ENCODE results near the gene RPS16.

Gene RPS16

DNA sequence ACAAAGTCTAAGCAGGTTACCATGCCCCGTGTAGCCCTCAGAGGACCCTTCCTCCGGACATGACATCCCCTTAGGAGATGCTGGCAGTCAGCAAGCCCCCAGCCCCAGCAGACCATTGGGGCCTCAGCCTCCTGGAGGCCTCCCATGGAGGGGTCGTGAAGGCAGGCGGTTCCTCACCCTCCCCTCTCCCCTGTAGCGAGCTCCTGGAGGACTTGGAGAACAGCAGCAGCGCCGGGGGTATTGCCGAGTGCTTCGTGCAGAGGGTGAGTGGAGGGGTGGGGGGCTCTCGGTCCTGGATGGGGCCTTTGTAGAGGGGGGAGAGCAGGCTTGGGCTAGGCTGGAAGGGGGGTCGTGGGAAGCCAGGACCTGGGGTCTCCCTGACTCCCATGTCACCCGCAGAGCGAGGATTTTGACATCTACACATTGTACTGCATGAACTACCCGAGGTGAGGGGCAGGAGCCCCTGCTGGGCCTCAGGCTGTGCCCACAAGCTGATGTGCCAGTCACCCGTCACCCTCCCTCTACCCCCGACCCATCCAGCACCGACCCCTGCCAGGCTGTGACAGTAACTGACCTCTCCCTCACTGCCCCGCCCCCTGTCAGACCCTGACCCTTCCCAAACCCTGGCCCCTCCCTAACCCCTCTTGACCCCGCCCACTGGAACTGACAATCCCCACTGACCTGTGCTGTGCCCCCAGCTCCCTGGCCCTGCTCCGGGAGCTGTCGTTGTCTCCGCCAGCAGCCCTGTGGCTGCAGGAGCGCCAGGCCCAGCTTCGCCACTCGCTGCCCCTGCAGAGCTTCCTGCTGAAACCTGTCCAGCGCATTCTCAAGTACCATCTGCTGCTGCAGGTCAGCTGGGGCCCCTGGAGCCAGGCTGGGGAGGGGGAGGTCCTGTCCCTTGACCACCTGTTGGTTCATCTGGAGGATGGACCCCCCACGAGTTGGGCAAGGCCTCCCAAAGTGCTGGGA is 19.3 kb downstream of the RPS16 start:
- TF ChIP-seq, protein P1, sequence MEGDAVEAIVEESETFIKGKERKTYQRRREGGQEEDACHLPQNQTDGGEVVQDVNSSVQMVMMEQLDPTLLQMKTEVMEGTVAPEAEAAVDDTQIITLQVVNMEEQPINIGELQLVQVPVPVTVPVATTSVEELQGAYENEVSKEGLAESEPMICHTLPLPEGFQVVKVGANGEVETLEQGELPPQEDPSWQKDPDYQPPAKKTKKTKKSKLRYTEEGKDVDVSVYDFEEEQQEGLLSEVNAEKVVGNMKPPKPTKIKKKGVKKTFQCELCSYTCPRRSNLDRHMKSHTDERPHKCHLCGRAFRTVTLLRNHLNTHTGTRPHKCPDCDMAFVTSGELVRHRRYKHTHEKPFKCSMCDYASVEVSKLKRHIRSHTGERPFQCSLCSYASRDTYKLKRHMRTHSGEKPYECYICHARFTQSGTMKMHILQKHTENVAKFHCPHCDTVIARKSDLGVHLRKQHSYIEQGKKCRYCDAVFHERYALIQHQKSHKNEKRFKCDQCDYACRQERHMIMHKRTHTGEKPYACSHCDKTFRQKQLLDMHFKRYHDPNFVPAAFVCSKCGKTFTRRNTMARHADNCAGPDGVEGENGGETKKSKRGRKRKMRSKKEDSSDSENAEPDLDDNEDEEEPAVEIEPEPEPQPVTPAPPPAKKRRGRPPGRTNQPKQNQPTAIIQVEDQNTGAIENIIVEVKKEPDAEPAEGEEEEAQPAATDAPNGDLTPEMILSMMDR (IDR thresholded peaks at IDR 0.05; ENCODE audit: control extremely low read depth, extremely low read depth, low read depth, missing control alignments) = no peak
- ChIA-PET CTCF (interaction anchor here (1.0 to 1.9 kb wide), 3 partner anchors 17 to 24 kb away, joined by 3 to 6 read pairs (median 3); no protein-coding TSS in a partner anchor), POLR2A (interaction anchor here (1.2 kb wide), 1 partner anchor 10 kb away, joined by 5 read pairs; no protein-coding TSS in a partner anchor)
- DNase-seq (ENCODE audit: extremely low spot score) = no peak

DNA sequence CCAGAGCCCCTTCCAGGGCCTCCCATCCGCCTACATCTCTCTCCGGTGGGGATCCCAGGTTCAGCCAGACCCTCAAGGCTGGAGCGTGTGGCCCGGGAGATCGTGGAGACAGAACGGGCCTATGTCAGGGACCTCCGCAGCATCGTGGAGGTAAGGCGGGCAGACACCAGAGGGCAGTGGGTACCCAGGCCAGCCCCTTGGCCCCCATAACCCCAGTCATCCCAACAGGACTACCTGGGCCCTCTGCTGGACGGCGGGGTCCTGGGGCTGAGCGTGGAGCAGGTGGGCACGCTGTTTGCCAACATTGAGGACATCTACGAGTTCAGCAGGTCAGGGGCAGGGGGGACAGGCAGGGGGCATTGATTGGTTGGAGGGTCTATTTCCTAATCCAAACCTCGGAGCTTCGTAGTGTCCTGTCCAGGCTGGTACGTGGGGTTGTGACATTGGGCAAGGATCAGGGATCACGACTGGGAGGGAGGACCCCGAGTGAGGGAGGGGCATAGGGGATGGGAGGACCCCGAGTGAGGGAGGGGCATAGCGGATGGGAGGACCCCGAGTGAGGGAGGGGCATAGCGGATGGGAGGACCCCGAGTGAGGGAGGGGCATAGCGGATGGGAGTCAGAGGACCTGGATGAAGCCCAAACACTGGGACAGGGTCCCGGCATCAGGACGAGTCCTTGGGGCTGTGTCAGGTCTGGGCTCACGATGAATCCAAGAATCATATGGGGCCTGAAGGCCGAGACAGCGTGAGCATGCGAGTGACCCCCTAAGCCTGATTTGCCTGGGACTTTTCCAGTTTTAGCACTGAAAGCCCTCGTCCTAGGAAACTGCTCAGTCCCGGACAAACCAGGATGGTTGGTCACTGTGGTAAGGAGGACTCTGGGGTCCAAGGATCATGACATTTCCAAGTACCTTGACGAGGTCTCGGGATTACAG is 20.4 kb downstream of the RPS16 start:
- no peak for DNase-seq (ENCODE audit: extremely low spot score)
- TF ChIP-seq, protein P1 (IDR thresholded peaks at IDR 0.05; ENCODE audit: control extremely low read depth, extremely low read depth, low read depth, missing control alignments) = no peak
- ChIA-PET POLR2A (interaction anchor here (1.2 to 1.5 kb wide), 2 partner anchors 11 to 18 kb away, joined by 5 to 7 read pairs; no protein-coding TSS in a partner anchor), CTCF (interaction anchor here (1.0 to 1.9 kb wide), 5 partner anchors 18 to 26 kb away, joined by 3 to 12 read pairs (median 5); partner anchors contain the start of genes MED29 and PAF1)

DNA sequence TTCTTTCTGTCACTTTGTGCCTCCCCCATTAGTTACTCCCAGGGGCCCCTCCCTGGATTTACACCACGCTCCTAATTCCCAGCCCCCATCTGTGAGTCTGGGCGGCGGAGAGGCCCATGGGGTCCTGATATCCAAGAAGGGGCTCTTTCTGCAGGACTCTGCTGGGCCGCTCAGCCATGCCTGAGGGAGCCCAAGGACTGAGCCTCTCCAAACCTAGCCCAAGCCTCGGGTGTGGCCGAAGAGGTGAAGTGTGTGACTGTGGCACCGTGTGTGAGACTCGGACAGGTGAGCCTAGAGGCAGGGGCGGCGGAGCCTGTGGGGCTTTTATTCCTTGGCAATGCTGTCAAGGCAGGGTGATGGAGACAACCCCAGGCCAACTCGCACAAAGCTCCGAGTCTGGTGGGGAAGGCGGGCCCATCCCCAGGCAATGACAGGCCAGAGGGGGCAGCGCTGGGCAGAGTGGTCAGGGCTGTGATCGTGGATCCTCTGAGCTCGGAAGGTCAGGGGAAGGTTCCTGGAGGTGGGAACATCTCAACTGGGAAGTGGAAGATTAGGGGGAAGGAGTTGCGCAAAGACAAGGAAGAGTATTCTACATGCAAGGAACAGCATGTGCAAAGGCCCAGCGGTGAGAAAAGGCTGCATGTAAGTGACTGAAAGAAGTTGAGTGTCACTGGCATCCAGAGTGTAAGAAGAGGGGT is 21.7 kb downstream of the RPS16 start:
- ChIA-PET CTCF (interaction anchor here (1.1 to 1.5 kb wide), 9 partner anchors 16 to 119 kb away, joined by 3 to 12 read pairs (median 4); partner anchors contain the start of genes EID2B, MED29, PAF1 and RPS16), POLR2A (interaction anchor here (0.6 to 1.5 kb wide), 2 partner anchors 16 to 45 kb away, joined by 3 to 7 read pairs; no protein-coding TSS in a partner anchor)
- no peak for DNase-seq (ENCODE audit: extremely low spot score)
- TF ChIP-seq, protein P1 (IDR thresholded peaks at IDR 0.05; ENCODE audit: control extremely low read depth, extremely low read depth, low read depth, missing control alignments) = peak; percentile 29

DNA sequence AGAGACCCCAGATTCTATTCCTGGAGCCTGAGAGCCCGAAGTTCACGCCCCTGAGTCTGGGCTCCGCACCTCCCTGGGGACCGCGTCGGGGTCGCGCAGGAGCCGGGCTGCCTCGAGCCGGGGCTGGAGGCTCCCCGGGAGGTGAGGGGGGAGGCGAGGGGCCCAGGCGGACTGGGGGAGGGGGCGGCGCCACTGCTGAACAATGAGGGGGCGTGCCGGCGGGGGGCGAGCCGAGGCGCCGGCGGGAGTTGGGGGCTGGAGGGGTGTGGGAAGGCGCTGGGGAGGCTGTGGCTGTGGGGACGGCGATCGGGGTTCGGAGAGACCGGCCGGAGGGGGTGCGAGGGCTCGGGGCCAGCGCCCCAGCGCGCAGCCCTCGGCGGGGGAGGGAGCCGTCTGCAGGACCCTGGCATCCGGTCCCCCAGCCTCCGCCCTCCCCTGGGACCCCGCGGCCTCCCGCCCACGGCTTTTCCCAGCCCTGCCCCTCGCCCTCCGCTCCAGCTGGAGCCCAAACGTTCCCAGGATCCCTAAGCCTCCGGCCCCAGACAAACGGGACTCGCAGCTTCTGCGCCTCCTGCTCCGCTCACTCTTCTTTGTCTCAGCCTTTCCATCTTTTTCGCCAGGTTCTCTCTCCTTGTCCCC is 22.4 kb downstream of the RPS16 start:
- no peak for DNase-seq (ENCODE audit: extremely low spot score)
- ChIA-PET POLR2A (interaction anchor here (0.6 to 1.5 kb wide), 2 partner anchors 16 to 46 kb away, joined by 3 to 7 read pairs; no protein-coding TSS in a partner anchor), CTCF (interaction anchor here (1.1 to 1.5 kb wide), 7 partner anchors 16 to 120 kb away, joined by 3 to 5 read pairs (median 4); partner anchors contain the start of genes EID2B, RPS16 and SAMD4B)
- TF ChIP-seq, protein P1 (IDR thresholded peaks at IDR 0.05; ENCODE audit: control extremely low read depth, extremely low read depth, low read depth, missing control alignments) = no peak

DNA sequence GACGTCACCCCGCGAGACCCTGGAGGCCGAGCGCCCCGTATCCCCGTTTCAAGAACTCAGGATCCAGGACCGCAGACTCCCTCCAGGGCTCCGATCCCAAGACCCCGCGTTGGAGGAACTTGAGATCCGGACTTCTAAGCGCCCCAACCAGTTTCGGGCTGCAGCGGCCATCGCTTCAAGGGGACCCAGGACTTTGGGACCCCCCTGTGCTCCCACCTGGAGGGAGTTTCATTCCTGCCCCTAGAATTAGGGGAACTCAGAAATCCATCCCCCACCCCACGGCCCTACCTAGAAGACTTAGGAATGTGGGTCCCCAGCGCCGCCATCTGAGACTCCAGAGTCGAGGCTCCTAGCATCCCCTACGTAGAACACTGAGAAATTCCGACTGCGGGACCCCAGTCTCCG is 22.9 kb downstream of the RPS16 start:
- no peak for DNase-seq (ENCODE audit: extremely low spot score)
- POLR2A ChIA-PET = interaction anchor here (0.7 to 2.3 kb wide), 4 partner anchors 8 to 99 kb away, joined by 3 to 23 read pairs (median 4); no protein-coding TSS in a partner anchor
- TF ChIP-seq, protein P1 (IDR thresholded peaks at IDR 0.05; ENCODE audit: control extremely low read depth, extremely low read depth, low read depth, missing control alignments) = no peak
- CTCF ChIA-PET = interaction anchor here (1.1 to 2.3 kb wide), 9 partner anchors 8 to 291 kb away, joined by 4 to 103 read pairs (median 7); no protein-coding TSS in a partner anchor
